Measurements from ENCODE around the gene PCDH9. TPM values are rescaled to one million over a fixed set of nuclear protein-coding genes. Genes with fewer than 3 reads are reported as not detected.

The PCDH9 gene
- total and polyA plus RNA-seq, 10 of the 15 experiments (the other 5 are each of a cell fraction or from before 2014, with no cell fraction given): 0.02 to 2.3 (median 0.05) TPM; not detected in 1

DNA sequence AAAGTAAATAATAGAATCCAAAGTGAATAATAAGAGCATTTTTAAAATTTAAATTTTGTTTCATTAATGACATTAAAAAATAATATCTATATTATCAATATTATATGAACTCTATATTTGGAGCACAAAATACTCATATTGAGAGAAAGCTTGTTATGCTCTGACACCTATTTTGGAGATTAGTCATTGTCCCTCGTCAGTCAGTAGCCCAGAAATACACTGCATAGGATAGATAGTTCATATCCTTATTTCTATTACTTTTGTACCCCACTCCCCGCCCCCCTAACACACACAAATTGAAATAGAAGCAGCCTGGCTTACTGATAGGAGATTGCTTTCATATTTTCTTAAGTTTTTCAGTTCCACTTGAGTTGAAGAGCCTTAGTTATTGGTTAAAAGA, 652.8 kb downstream of the PCDH9 start:
- Histone ChIP-seq H3K79me2 (ENCODE audit: control insufficient read depth, insufficient read depth, low read length) (no peaks in the 10 kb centered on the region), H3K36me3 (ENCODE audit: control insufficient read depth in 2 of 2, insufficient read depth in 2 of 2, low read length in 1 of 2) (no peaks in the 10 kb centered on the region), H4K20me1 (ENCODE audit: control insufficient read depth, insufficient read depth) (no peaks in the 10 kb centered on the region), H3K27ac (ENCODE audit: control insufficient read depth, insufficient read depth) (no peak overlapping the region), H3K4me2 (ENCODE audit: control insufficient read depth, insufficient read depth) (no peak overlapping the region), H3K9ac (ENCODE audit: control insufficient read depth, insufficient read depth, low read length) (no peak overlapping the region), H3K4me1 (ENCODE audit: control insufficient read depth, insufficient read depth, low read length) (no peaks in the 10 kb centered on the region), H2AFZ (ENCODE audit: control insufficient read depth, low read depth, low read length) (no peak overlapping the region), H3K4me3 (no peak overlapping the region), H3K9me3 (replicated peaks; ENCODE audit: control insufficient read depth, insufficient read depth, low read length) (no peaks in the 10 kb centered on the region), H3K27me3 (replicated peaks in 1 of 2; ENCODE audit: control insufficient read depth in 2 of 2, insufficient read depth in 2 of 2, low read length in 1 of 2) (no peaks in the 10 kb centered on the region)
- intact Hi-C loops (cut with micrococcal nuclease; ENCODE audit: unreplicated experiment): no loop called here
- in situ Hi-C loops (cut with MboI): no loop called here
- ChIA-PET RAD21 (ENCODE audit: unreplicated experiment) (interaction anchor here (1.4 kb wide), 1 partner anchor 20 kb away, joined by 4 read pairs; no protein-coding TSS in a partner anchor), CTCF (interaction anchor here (1.0 kb wide), 1 partner anchor 17 kb away, joined by 3 read pairs; no protein-coding TSS in a partner anchor), SMC1A (ENCODE audit: uncharacterized antibody, unreplicated experiment) (interaction anchor here (1.1 to 2.2 kb wide), 2 partner anchors 11 to 29 kb away, joined by 3 to 5 read pairs; no protein-coding TSS in a partner anchor), POLR2A (no interaction called here)
- no TSS peak for BruUV-seq (replicated peaks)
- no peak for DNase-seq (ENCODE audit: low read depth, low spot score)
- ATAC-seq: peak; percentile 85
- 0% methylated on average over 2 of the region's 2 CpGs for WGBS (ENCODE audit: insufficient coverage, insufficient replicate concordance, low lambda C conversion rate, missing lambda C conversion rate)
- no peak for FAIRE-seq
- TF ChIP-seq POLR2AphosphoS5 (IDR thresholded peaks at IDR 0.05; ENCODE audit: low read length): no peak
- TF ChIP-seq DPF2 (IDR thresholded peaks at IDR 0.05): no peak
- TF ChIP-seq ZNF217 (IDR thresholded peaks at IDR 0.05): no peak
- no peak for TF ChIP-seq SMARCA5 (IDR thresholded peaks at IDR 0.05)
- no peak for TF ChIP-seq NR2C2 (IDR thresholded peaks at IDR 0.05; ENCODE audit: borderline replicate concordance, control insufficient read depth, insufficient read length, low read depth)
- TF ChIP-seq IKZF2 (IDR thresholded peaks at IDR 0.05): no peak
- no peak for TF ChIP-seq SPI1 (IDR thresholded peaks at IDR 0.05; ENCODE audit: borderline replicate concordance, insufficient read depth, low read depth, low read length)
- TF ChIP-seq, protein P1, sequence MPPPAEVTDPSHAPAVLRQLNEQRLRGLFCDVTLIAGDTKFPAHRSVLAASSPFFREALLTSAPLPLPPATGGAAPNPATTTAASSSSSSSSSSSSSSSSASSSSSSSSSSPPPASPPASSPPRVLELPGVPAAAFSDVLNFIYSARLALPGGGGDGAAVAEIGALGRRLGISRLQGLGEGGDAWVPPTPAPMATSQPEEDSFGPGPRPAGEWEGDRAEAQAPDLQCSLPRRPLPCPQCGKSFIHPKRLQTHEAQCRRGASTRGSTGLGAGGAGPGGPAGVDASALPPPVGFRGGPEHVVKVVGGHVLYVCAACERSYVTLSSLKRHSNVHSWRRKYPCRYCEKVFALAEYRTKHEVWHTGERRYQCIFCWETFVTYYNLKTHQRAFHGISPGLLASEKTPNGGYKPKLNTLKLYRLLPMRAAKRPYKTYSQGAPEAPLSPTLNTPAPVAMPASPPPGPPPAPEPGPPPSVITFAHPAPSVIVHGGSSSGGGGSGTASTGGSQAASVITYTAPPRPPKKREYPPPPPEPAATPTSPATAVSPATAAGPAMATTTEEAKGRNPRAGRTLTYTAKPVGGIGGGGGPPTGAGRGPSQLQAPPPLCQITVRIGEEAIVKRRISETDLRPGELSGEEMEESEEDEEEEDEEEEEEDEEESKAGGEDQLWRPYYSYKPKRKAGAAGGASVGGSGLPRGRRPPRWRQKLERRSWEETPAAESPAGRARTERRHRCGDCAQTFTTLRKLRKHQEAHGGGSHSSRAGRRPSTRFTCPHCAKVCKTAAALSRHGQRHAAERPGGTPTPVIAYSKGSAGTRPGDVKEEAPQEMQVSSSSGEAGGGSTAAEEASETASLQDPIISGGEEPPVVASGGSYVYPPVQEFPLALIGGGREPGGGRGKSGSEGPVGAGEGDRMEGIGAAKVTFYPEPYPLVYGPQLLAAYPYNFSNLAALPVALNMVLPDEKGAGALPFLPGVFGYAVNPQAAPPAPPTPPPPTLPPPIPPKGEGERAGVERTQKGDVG (CRISPR knock-in tag; IDR thresholded peaks at IDR 0.05): no peak
- TF ChIP-seq, protein P2, sequence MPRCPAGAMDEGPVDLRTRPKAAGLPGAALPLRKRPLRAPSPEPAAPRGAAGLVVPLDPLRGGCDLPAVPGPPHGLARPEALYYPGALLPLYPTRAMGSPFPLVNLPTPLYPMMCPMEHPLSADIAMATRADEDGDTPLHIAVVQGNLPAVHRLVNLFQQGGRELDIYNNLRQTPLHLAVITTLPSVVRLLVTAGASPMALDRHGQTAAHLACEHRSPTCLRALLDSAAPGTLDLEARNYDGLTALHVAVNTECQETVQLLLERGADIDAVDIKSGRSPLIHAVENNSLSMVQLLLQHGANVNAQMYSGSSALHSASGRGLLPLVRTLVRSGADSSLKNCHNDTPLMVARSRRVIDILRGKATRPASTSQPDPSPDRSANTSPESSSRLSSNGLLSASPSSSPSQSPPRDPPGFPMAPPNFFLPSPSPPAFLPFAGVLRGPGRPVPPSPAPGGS (IDR thresholded peaks at IDR 0.05; ENCODE audit: borderline replicate concordance, insufficient read depth, low read depth, low read length, poor library complexity, severe bottlenecking): no peak
- TF ChIP-seq ZSCAN29 (IDR thresholded peaks at IDR 0.05): no peak
- no peak for TF ChIP-seq CBFB (IDR thresholded peaks at IDR 0.05; ENCODE audit: low read depth)
- TF ChIP-seq, protein P3, sequence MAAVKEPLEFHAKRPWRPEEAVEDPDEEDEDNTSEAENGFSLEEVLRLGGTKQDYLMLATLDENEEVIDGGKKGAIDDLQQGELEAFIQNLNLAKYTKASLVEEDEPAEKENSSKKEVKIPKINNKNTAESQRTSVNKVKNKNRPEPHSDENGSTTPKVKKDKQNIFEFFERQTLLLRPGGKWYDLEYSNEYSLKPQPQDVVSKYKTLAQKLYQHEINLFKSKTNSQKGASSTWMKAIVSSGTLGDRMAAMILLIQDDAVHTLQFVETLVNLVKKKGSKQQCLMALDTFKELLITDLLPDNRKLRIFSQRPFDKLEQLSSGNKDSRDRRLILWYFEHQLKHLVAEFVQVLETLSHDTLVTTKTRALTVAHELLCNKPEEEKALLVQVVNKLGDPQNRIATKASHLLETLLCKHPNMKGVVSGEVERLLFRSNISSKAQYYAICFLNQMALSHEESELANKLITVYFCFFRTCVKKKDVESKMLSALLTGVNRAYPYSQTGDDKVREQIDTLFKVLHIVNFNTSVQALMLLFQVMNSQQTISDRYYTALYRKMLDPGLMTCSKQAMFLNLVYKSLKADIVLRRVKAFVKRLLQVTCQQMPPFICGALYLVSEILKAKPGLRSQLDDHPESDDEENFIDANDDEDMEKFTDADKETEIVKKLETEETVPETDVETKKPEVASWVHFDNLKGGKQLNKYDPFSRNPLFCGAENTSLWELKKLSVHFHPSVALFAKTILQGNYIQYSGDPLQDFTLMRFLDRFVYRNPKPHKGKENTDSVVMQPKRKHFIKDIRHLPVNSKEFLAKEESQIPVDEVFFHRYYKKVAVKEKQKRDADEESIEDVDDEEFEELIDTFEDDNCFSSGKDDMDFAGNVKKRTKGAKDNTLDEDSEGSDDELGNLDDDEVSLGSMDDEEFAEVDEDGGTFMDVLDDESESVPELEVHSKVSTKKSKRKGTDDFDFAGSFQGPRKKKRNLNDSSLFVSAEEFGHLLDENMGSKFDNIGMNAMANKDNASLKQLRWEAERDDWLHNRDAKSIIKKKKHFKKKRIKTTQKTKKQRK (IDR thresholded peaks at IDR 0.05; ENCODE audit: low read depth, low read length): no peak
- no peak for TF ChIP-seq YBX1 (IDR thresholded peaks at IDR 0.05)
- TF ChIP-seq RBBP5 (conservative IDR thresholded peaks at IDR 0.05): no peak
- TF ChIP-seq, protein P4, sequence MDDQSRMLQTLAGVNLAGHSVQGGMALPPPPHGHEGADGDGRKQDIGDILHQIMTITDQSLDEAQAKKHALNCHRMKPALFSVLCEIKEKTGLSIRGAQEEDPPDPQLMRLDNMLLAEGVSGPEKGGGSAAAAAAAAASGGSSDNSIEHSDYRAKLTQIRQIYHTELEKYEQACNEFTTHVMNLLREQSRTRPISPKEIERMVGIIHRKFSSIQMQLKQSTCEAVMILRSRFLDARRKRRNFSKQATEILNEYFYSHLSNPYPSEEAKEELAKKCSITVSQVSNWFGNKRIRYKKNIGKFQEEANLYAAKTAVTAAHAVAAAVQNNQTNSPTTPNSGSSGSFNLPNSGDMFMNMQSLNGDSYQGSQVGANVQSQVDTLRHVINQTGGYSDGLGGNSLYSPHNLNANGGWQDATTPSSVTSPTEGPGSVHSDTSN (IDR thresholded peaks at IDR 0.05; ENCODE audit: insufficient replicate concordance, low read depth, low read length): no peak
- no peak for TF ChIP-seq PAX8 (IDR thresholded peaks at IDR 0.05)
- no peak for TF ChIP-seq BACH1 (IDR thresholded peaks at IDR 0.05; ENCODE audit: borderline replicate concordance)
